Embryonic facial prominence (tissue), 1 donor: ENCODE results near the gene MARF1.
A peak's percentile ranks its signal among the peaks of the same experiment; 100 is the strongest.
"Not testable (repeated sequence)": the region's sequence is repeated elsewhere in the genome, so short reads cannot be mapped to it uniquely, and the experiment has no call there.

Experiments
- DNase-seq: peaks from one replicate; pipeline ENCODE4 v3.0.0-alpha.2; 2016; ENCODE audit errors: extremely low spot score

Gene MARF1

GRCh38 chr16:15643048-15643945, at the start of gene MARF1:
Gene MARF1 (minus strand): TSS chr16:15643154. CDS start chr16:15639233, 3,921 bp downstream.
- peak; percentile 92 for DNase-seq

GRCh38 chr16:15692508-15692907, 49.6 kb upstream of the MARF1 start:
- not testable (repeated sequence) for DNase-seq

- DNase-seq = no peak
Observed at GRCh38 chr16:15691046-15691445, 48.1 kb upstream of the MARF1 start.

GRCh38 chr16:15690296-15690695, 47.3 kb upstream of the MARF1 start:
- DNase-seq = no peak

GRCh38 chr16:15689290-15689689, 46.3 kb upstream of the MARF1 start:
- no peak for DNase-seq

GRCh38 chr16:15686287-15686686, 43.3 kb upstream of the MARF1 start:
- DNase-seq = no peak

- no peak for DNase-seq
Observed at GRCh38 chr16:15682105-15682570, 39.2 kb upstream of the MARF1 start.

- DNase-seq = no peak
Observed at GRCh38 chr16:15677447-15677846, 34.5 kb upstream of the MARF1 start.

- DNase-seq = no peak
Observed at GRCh38 chr16:15676506-15676905, 33.6 kb upstream of the MARF1 start.

GRCh38 chr16:15674571-15674970, 31.6 kb upstream of the MARF1 start:
- DNase-seq = no peak

GRCh38 chr16:15672514-15673167, 29.7 kb upstream of the MARF1 start:
- DNase-seq = no peak

GRCh38 chr16:15672127-15672513, 29.2 kb upstream of the MARF1 start:
- DNase-seq = not testable (repeated sequence)

- no peak for DNase-seq
Observed at GRCh38 chr16:15671530-15672117, 28.7 kb upstream of the MARF1 start.

- DNase-seq = no peak
Observed at GRCh38 chr16:15667091-15667742, 24.3 kb upstream of the MARF1 start.

GRCh38 chr16:15665107-15665506, 22.2 kb upstream of the MARF1 start:
- no peak for DNase-seq

GRCh38 chr16:15660203-15660601, 17.2 kb upstream of the MARF1 start:
- DNase-seq = no peak

- no peak for DNase-seq
Observed at GRCh38 chr16:15658556-15658955, 15.6 kb upstream of the MARF1 start.

GRCh38 chr16:15658149-15658548, 15.2 kb upstream of the MARF1 start:
- DNase-seq = no peak

GRCh38 chr16:15655561-15655960, 12.6 kb upstream of the MARF1 start:
- DNase-seq = not testable (repeated sequence)

- DNase-seq = no peak
Observed at GRCh38 chr16:15654591-15654990, 11.6 kb upstream of the MARF1 start.

GRCh38 chr16:15653227-15653626, 10.3 kb upstream of the MARF1 start:
- DNase-seq = no peak
